ENCODE measurements around the gene SHD.

The SHD gene

DNA sequence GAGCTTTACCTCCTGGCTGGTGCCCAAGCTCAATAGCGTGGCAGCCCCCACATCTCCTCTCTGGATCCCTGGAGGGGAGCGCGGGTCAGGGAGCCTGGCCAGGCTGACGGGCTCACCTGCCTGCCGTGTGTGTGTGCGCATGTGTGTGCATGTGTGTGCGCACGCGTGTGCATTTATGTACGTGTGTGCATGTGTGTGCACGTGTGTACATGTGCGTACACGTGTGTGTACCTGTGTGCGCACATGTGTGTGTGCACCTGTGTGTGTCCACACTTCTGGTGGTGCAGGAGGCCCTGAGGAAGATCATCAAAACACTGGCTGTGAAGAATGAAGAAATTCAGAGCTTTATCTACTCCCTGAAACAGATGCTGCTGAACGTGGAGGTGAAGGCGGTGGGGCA, 26.6 kb downstream of the SHD start:
- TF ChIP-seq SPI1 (IDR thresholded peaks at IDR 0.05; ENCODE audit: low read depth, low read length) (no peak), PAX5 (IDR thresholded peaks at IDR 0.05; ENCODE audit: insufficient read depth, low read length, severe bottlenecking) (no peak), TAF1 (IDR thresholded peaks at IDR 0.05; ENCODE audit: low read depth, low read length) (no peak), POU2F2 (IDR thresholded peaks at IDR 0.05; ENCODE audit: low read depth, low read length) (no peak), POLR2AphosphoS5 (IDR thresholded peaks at IDR 0.05; ENCODE audit: low read depth, low read length) (no peak), POLR2A (IDR thresholded peaks at IDR 0.05; ENCODE audit: low read depth, low read length) (no peak)
- DNase-seq (ENCODE audit: insufficient read length, low spot score), result no peak
- no peak for FAIRE-seq

DNA sequence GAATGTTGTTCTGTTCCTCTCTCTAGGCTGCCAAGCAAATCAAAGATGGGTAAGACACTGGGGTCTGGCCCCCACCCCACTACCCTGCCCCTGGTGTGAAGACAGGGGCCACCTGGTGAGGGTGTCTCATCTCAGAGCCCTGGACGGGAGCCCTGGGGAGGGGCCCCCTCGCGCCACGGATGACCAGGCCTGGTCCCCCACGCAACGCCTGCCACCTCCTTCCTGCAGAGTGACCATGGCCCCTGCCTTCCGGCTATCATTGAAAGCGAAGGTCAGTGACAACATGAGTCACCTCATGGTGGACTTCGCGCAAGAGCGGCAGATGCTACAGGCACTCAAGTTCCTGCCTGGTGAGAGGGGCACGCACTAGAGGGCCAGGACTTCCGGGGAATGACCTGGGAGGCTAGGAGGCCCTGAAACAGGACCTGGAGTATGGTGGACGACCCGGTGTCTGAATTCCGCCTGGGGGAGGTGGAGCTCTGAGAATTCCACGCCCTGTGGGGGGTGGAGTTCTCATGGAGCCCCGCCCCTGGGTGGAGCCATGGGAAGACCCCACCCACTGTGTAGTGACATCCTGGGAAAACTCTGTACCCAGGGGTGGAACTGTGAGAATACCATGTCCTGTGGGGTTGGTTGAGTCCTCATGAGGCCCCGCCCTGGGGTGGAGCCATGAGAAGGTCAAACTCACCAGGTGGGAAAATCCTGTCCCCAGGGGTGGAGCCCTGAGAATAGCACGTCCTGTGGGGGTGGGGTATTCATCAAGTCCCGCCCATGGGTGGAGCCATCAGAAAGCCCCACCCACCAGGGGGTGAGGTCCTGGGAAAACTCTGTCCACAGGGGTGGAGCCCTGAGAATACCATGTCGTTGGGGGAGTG, 31.4 kb downstream of the SHD start:
- no peak for DNase-seq (ENCODE audit: insufficient read length, low spot score)
- FAIRE-seq, result no peak
- TF ChIP-seq PAX5 (IDR thresholded peaks at IDR 0.05; ENCODE audit: insufficient read depth, low read length, severe bottlenecking) (no peak), POLR2A (IDR thresholded peaks at IDR 0.05; ENCODE audit: low read depth, low read length) (no peak), TAF1 (IDR thresholded peaks at IDR 0.05; ENCODE audit: low read depth, low read length) (no peak), SPI1 (IDR thresholded peaks at IDR 0.05; ENCODE audit: low read depth, low read length) (no peak), POLR2AphosphoS5 (IDR thresholded peaks at IDR 0.05; ENCODE audit: low read depth, low read length) (no peak), POU2F2 (IDR thresholded peaks at IDR 0.05; ENCODE audit: low read depth, low read length) (no peak)

DNA sequence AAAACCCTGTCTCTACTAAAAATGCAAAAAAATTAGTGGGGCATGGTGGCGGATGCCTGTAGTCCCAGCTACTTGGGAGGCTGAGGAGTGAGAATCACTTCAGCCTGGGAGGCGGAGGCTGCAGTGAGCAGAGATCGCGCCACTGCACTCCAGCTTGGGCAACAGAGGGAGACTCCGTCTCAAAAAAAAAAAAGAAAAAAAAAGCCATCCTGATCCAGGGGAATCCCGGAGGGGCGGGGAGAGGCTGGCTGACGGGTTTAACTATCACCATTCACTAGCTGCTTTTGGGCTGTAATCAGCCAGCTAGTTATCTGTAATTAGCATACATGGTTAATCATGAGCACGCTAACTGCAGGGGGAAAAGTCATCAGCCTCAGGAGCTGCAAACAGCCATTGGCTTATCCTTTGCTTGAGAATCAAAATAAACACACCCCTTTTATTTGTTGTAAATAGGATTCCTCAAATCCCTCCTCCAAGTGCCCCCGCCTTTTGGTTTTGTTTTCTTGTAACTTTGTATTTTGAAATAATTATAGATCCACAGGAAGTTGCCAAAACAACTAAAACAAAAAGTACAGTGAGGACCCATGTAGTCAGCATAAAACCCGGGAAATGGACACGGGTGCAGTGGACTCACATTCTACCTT, 34.9 kb downstream of the SHD start:
- FAIRE-seq, result no peak
- TF ChIP-seq SPI1 (IDR thresholded peaks at IDR 0.05; ENCODE audit: low read depth, low read length), result no peak
- TF ChIP-seq POLR2AphosphoS5 (IDR thresholded peaks at IDR 0.05; ENCODE audit: low read depth, low read length), result no peak
- no peak for DNase-seq (ENCODE audit: insufficient read length, low spot score)

DNA sequence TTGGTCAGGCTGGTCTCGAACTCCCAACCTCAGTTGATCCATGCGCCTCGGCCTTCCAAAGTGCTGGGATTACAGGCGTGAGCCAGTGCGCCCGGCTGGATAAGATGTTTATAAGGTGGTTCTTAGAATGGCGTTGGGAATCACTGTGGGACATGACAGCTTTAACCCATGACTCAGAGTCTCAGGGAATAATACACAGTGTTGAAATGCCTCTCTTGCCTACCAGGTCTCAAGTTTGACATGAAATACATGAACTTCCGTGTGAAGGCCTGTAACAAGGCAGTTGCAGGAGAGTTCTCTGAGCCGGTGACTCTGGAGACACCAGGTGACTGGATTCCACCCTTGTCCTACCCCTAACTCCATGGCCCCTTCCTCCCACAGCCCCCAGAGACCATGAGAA, 37.9 kb downstream of the SHD start:
- DNase-seq (ENCODE audit: insufficient read length, low spot score) (no peak), FAIRE-seq (no peak)
- TF ChIP-seq POLR2A (IDR thresholded peaks at IDR 0.05; ENCODE audit: low read depth, low read length), result no peak

DNA sequence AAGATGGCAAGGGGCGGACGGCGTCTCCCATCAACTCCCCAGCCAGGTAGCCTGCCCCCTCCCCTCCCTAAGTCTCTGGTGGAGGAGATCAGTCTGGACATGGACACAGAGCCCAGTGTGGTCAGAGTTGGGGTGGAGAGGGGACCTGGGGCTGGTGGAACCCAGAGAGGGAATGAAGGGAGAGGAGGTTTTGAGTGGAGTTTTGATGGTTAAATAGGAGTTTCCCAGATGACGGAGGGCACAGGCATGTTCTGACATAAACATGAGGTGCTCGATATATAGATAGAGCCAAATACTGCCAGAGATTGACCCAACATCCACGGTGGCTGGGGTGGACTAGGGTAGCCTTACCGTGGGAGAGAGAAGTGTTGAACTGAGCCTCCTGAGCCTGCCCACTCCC, 39.4 kb downstream of the SHD start:
- TF ChIP-seq SPI1 (IDR thresholded peaks at IDR 0.05; ENCODE audit: low read depth, low read length) (no peak), POLR2AphosphoS5 (IDR thresholded peaks at IDR 0.05; ENCODE audit: low read depth, low read length) (no peak), POLR2A (IDR thresholded peaks at IDR 0.05; ENCODE audit: low read depth, low read length) (no peak), PAX5 (IDR thresholded peaks at IDR 0.05; ENCODE audit: insufficient read depth, low read length, severe bottlenecking) (no peak), TAF1 (IDR thresholded peaks at IDR 0.05; ENCODE audit: low read depth, low read length) (no peak), POU2F2 (IDR thresholded peaks at IDR 0.05; ENCODE audit: low read depth, low read length) (no peak)
- DNase-seq (ENCODE audit: insufficient read length, low spot score) (no peak), FAIRE-seq (no peak)

DNA sequence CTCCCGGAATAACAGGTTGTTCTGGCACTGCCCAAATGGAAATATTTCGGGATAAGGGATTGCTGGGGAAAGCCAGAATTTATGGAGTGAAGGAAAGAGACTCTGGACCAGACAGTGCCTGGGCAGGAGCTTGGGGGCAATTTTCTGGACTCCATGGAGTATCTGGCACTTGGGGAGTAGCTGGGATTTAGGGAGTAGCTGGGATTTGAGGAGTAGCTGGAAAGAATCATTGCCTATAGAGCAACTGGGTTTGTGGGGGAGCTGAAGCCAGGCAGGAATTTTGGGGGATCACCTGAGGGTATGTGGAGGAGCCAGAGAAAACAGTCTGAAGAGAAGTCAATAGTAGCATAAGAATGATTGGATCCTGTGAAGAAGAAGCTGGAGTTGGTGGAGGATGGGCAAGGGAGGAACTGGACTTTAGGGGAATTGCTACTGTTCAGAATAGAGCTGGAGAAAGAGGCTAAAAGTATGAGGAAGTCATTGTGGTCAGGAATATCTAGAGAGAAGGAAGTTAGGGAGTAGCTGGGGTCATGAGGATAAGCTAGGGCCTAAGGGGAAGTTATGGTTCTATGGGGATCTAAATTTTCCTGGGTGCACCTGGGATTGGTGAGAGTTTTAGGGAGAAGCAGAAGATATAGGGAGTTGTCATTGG, 40.1 kb downstream of the SHD start:
- no peak for FAIRE-seq
- no peak for DNase-seq (ENCODE audit: insufficient read length, low spot score)
- no peak for TF ChIP-seq POU2F2 (IDR thresholded peaks at IDR 0.05; ENCODE audit: low read depth, low read length)
- no peak for TF ChIP-seq POLR2AphosphoS5 (IDR thresholded peaks at IDR 0.05; ENCODE audit: low read depth, low read length)
- no peak for TF ChIP-seq SPI1 (IDR thresholded peaks at IDR 0.05; ENCODE audit: low read depth, low read length)
- no peak for TF ChIP-seq POLR2A (IDR thresholded peaks at IDR 0.05; ENCODE audit: low read depth, low read length)
- TF ChIP-seq TAF1 (IDR thresholded peaks at IDR 0.05; ENCODE audit: low read depth, low read length), result no peak
- no peak for TF ChIP-seq PAX5 (IDR thresholded peaks at IDR 0.05; ENCODE audit: insufficient read depth, low read length, severe bottlenecking)

DNA sequence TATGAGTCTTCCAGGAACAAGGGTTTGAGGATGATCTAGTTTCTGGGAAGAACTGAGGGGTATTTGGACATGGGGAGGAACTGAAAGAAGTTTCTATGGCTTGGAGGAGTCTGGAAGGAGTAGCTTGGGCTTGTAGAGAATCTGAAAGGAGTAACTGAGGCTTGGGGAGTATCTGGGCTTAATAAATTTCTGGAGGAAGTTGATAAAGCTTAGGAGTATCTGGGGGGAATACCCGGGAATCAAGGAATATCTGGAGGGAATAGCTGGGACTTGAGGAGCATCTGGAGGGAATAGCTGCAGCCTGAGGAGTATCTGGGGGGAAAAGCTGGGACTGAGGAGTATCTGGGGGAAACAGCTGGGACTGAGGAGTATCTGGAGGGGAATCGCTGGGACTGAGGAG, 41.4 kb downstream of the SHD start:
- no peak for FAIRE-seq
- no peak for TF ChIP-seq POU2F2 (IDR thresholded peaks at IDR 0.05; ENCODE audit: low read depth, low read length)
- TF ChIP-seq POLR2AphosphoS5 (IDR thresholded peaks at IDR 0.05; ENCODE audit: low read depth, low read length), result no peak
- TF ChIP-seq POLR2A (IDR thresholded peaks at IDR 0.05; ENCODE audit: low read depth, low read length), result no peak
- TF ChIP-seq PAX5 (IDR thresholded peaks at IDR 0.05; ENCODE audit: insufficient read depth, low read length, severe bottlenecking), result no peak
- TF ChIP-seq TAF1 (IDR thresholded peaks at IDR 0.05; ENCODE audit: low read depth, low read length), result no peak
- TF ChIP-seq SPI1 (IDR thresholded peaks at IDR 0.05; ENCODE audit: low read depth, low read length), result no peak
- no peak for DNase-seq (ENCODE audit: insufficient read length, low spot score)

DNA sequence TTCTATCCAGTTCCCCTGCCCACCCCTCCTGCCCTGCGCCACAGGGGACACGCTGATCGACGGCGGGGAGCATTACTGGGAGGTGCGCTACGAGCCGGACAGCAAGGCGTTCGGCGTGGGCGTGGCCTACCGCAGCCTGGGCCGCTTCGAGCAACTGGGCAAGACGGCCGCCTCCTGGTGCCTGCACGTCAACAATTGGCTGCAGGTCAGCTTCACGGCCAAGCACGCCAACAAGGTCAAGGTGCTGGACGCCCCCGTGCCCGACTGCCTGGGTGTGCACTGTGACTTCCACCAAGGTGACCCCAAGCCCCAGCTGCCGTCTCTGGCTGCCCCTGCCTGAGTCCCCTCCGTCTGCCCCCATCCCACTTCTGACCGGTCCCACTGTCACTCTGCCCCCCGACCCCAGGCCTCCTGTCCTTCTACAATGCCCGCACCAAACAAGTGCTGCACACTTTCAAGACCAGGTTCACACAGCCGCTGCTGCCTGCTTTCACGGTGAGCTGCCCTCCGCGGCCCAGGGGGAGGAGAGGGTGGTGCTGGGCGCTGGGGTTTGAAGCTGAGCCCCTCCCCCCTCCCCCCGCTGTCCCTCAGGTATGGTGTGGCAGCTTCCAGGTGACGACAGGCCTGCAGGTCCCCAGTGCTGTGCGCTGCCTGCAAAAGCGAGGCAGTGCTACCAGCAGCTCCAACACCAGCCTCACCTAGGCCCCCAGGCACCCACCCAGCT, 44.0 kb downstream of the SHD start:
- DNase-seq (ENCODE audit: insufficient read length, low spot score), result no peak
- no peak for FAIRE-seq
- no peak for TF ChIP-seq PAX5 (IDR thresholded peaks at IDR 0.05; ENCODE audit: insufficient read depth, low read length, severe bottlenecking)
- TF ChIP-seq TAF1 (IDR thresholded peaks at IDR 0.05; ENCODE audit: low read depth, low read length), result no peak
- no peak for TF ChIP-seq POLR2A (IDR thresholded peaks at IDR 0.05; ENCODE audit: low read depth, low read length)
- TF ChIP-seq POLR2AphosphoS5 (IDR thresholded peaks at IDR 0.05; ENCODE audit: low read depth, low read length), result no peak
- no peak for TF ChIP-seq SPI1 (IDR thresholded peaks at IDR 0.05; ENCODE audit: low read depth, low read length)
- TF ChIP-seq POU2F2 (IDR thresholded peaks at IDR 0.05; ENCODE audit: low read depth, low read length), result no peak

DNA sequence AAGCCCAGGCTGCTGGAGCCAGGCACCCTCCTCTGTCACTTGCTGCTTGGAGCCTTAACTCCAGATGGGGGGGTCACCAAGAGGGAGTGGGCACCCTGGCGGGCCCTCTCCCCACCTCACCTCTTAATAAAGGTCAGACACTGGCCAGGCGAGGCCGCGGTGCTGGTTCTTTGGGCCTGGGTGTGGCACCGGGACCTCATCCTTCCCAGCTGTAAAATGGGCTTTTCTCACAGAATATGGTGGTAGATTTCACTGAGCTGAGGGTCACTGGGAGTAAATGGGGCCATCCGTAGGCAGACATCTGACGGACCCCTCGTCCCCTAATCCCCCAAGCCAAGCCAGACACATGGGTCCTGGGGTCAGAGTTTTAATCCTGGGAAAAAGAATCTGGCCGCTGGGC, 44.6 kb downstream of the SHD start:
- no peak for TF ChIP-seq SPI1 (IDR thresholded peaks at IDR 0.05; ENCODE audit: low read depth, low read length)
- no peak for TF ChIP-seq TAF1 (IDR thresholded peaks at IDR 0.05; ENCODE audit: low read depth, low read length)
- TF ChIP-seq POLR2A (IDR thresholded peaks at IDR 0.05; ENCODE audit: low read depth, low read length), result no peak
- no peak for TF ChIP-seq POLR2AphosphoS5 (IDR thresholded peaks at IDR 0.05; ENCODE audit: low read depth, low read length)
- TF ChIP-seq PAX5 (IDR thresholded peaks at IDR 0.05; ENCODE audit: insufficient read depth, low read length, severe bottlenecking), result no peak
- TF ChIP-seq POU2F2 (IDR thresholded peaks at IDR 0.05; ENCODE audit: low read depth, low read length), result no peak
- no peak for FAIRE-seq
- no peak for DNase-seq (ENCODE audit: insufficient read length, low spot score)

Data from GM12891 (cell line).